CD14-positive monocyte (primary cell): Measurements from ENCODE around the gene TRIM23. TPM values are rescaled to one million over a fixed set of nuclear protein-coding genes. Genes with fewer than 3 reads are reported as not detected.

Experiments used
- DNase-seq, 3 donors: peaks; one replicate each; pipeline ENCODE4 v3.0.0-alpha.2; 2011 to 2022
- H2AFZ ChIP-seq: 2 replicates; pipeline ENCODE4 v1.6.0; 2012; ENCODE audit warnings: mild to moderate bottlenecking, low read depth, low read length, inconsistent platforms; ENCODE audit not compliant: insufficient read depth, poor library complexity, severe bottlenecking
- H3K27ac ChIP-seq, 2 donors: 1 replicate in 1 of 2; 2 replicates in 1 of 2; pipeline ENCODE4 v1.5.1; 2012 to 2013; ENCODE audit warnings: low read length in 2 of 2, control low read depth in 1 of 2, inconsistent platforms in 1 of 2, low read depth in 1 of 2, mild to moderate bottlenecking in 1 of 2
- H3K27me3 ChIP-seq, 2 donors: one replicate each; pipeline versions ENCODE4 v1.6.0 to v1.6.1; 2011 to 2013; ENCODE audit warnings: low read length in 2 of 2; ENCODE audit not compliant: control insufficient read depth in 2 of 2, insufficient read depth in 2 of 2
- H3K36me3 ChIP-seq, 2 donors: replicated peaks in 1 of 2; 1 replicate in 1 of 2; 2 replicates in 1 of 2; pipeline versions ENCODE4 v1.5.1 to v1.6.1; 2012 to 2013; ENCODE audit warnings: low read length in 2 of 2, control low read depth in 1 of 2, inconsistent platforms in 1 of 2, mild to moderate bottlenecking in 1 of 2; ENCODE audit not compliant: insufficient read depth in 2 of 2, control insufficient read depth in 1 of 2
- H3K4me1 ChIP-seq, 2 donors: 1 replicate in 1 of 2; 2 replicates in 1 of 2; pipeline versions ENCODE4 v1.5.1 to v1.6.1; 2012 to 2013; ENCODE audit warnings: low read length in 2 of 2, control low read depth in 1 of 2, inconsistent platforms in 1 of 2, mild to moderate bottlenecking in 1 of 2, moderate library complexity in 1 of 2; ENCODE audit not compliant: insufficient read depth in 2 of 2, control insufficient read depth in 1 of 2
- H3K4me2 ChIP-seq: replicated peaks from 2 replicates; pipeline ENCODE3; 2012; ENCODE audit warnings: low read length, moderate library complexity, mild to moderate bottlenecking; ENCODE audit not compliant: poor library complexity, severe bottlenecking; ENCODE audit errors: extremely low read depth
- H3K4me3 ChIP-seq, 3 experiments: fragments of 200-600 bp in 1 of 3; sonication (generic) in 1 of 3; replicated peaks in 1 of 3; 1 replicate in 2 of 3; 2 replicates in 1 of 3; pipeline ENCODE4 v1.5.1; 2011 to 2013; ENCODE audit warnings: low read length in 3 of 3, mild to moderate bottlenecking in 3 of 3, control low read depth in 2 of 3, low read depth in 2 of 3, inconsistent platforms in 1 of 3, moderate library complexity in 1 of 3
- H3K79me2 ChIP-seq: 2 replicates; pipeline ENCODE4 v1.6.0; 2012; ENCODE audit warnings: mild to moderate bottlenecking, control low read depth, inconsistent platforms, low read length, moderate library complexity; ENCODE audit not compliant: insufficient read depth
- H3K9ac ChIP-seq: 2 replicates; pipeline ENCODE4 v1.6.0; 2017; ENCODE audit warnings: low read length, mild to moderate bottlenecking; ENCODE audit not compliant: insufficient read depth, poor library complexity, severe bottlenecking
- H3K9me3 ChIP-seq, 2 donors: replicated peaks in 1 of 2; 1 replicate in 1 of 2; 2 replicates in 1 of 2; pipeline versions ENCODE4 v1.5.1 to v1.6.1; 2012 to 2013; ENCODE audit warnings: low read length in 2 of 2, control low read depth in 1 of 2; ENCODE audit not compliant: control insufficient read depth in 1 of 2, insufficient read depth in 1 of 2
- H4K20me1 ChIP-seq: 2 replicates; pipeline ENCODE4 v1.6.0; 2012; ENCODE audit warnings: mild to moderate bottlenecking, low read length, control low read depth, moderate library complexity; ENCODE audit not compliant: insufficient read depth
- H3K27ac Mint-ChIP-seq, 7 donors: one replicate each; pipeline ENCODE4 v1.8.0; 2020; ENCODE audit warnings: mild to moderate bottlenecking in 7 of 7, mixed read lengths in 7 of 7, moderate library complexity in 6 of 7, inconsistent platforms in 2 of 7
- H3K27me3 Mint-ChIP-seq, 3 donors: one replicate each; pipeline ENCODE4 v1.8.0; 2021 to 2022; ENCODE audit warnings: low read depth in 3 of 3, mild to moderate bottlenecking in 3 of 3, mixed read lengths in 3 of 3, moderate library complexity in 3 of 3, inconsistent platforms in 1 of 3
- H3K36me3 Mint-ChIP-seq, 2 donors: one replicate each; pipeline ENCODE4 v1.8.0; 2020; ENCODE audit warnings: mixed read lengths in 2 of 2, inconsistent platforms in 1 of 2, mild to moderate bottlenecking in 1 of 2
- H3K4me1 Mint-ChIP-seq: one replicate; pipeline ENCODE4 v1.8.0; 2020; ENCODE audit warnings: mild to moderate bottlenecking, mixed read lengths
- H3K4me3 Mint-ChIP-seq, 2 donors: one replicate each; pipeline ENCODE4 v1.8.0; 2020; ENCODE audit warnings: mild to moderate bottlenecking in 2 of 2, mixed read lengths in 2 of 2, moderate library complexity in 1 of 2
- H3K9me3 Mint-ChIP-seq, 7 donors: one replicate each; pipeline ENCODE4 v1.8.0; 2020 to 2022; ENCODE audit warnings: mixed read lengths in 7 of 7, mild to moderate bottlenecking in 6 of 7, moderate library complexity in 6 of 7, inconsistent platforms in 2 of 7
- CTCF ChIP-seq: fragments of 200-600 bp; IDR thresholded peaks from one replicate; pipeline ENCODE4 v1.8.0; 2022; ENCODE audit warnings: antibody characterized with exemption, mild to moderate bottlenecking
- WGBS: methylation state at CpG from one replicate; pipeline ENCODE4 v1.1.5; 2013; ENCODE audit warnings: missing lambda C conversion rate; ENCODE audit not compliant: insufficient coverage; 5-methylcytosine and 5-hydroxymethylcytosine counted together
- intact Hi-C, 2 donors: fragments of 100-400 bp; cut with micrococcal nuclease; formaldehyde crosslinking; loops; one replicate each; pipeline versions ENCODE4 v1.15.0 to v1.15.1; 2023
- polyA plus RNA-seq, 3 donors: library from polyadenylated mRNA; depleted of rRNA in 1 of 3; unstranded in 2 of 3; stranded (reverse) in 1 of 3; fragments of 300-500 nt in 2 of 3; fragments of >200 nt in 1 of 3; fragmentation: Illumina TruSeq in 2 of 3; gene quantifications; 1 replicate in 2 of 3; 2 replicates in 1 of 3; pipeline ENCODE4 v1.2.3, GENCODE V29; 2012 to 2021

TRIM23 gene
- polyA plus RNA-seq, 3 donors, result 3.2 to 5.6 (median 3.3) TPM

- Histone ChIP-seq H3K36me3 (peaks cover 22 to 49% of the 10 kb centered on the region in 2 donors), H4K20me1 (no peaks in the 10 kb centered on the region), H3K27ac (no peak overlapping the region), H3K9me3 (no peaks in the 10 kb centered on the region), H3K9ac (no peak overlapping the region), H2AFZ (no peak overlapping the region), H3K4me1 (no peaks in the 10 kb centered on the region), H3K4me3 (no peak overlapping the region), H3K79me2 (no peaks in the 10 kb centered on the region), H3K4me2 (no peak overlapping the region), H3K27me3 (no peaks in the 10 kb centered on the region)
- Mint-ChIP-seq H3K4me3 (no peak overlapping the region), H3K4me1 (no peaks in the 10 kb centered on the region), H3K27ac (no peak overlapping the region), H3K27me3 (no peaks in the 10 kb centered on the region), H3K9me3 (no peaks in the 10 kb centered on the region), H3K36me3 (peaks cover 38 to 69% of the 10 kb centered on the region in 2 donors)
- no CpG with 5 or more reads among the region's 2 CpGs for WGBS
- no peak for DNase-seq
- intact Hi-C loops, result no loop called here
- no peak for TF ChIP-seq CTCF
These were observed 30.6 kb upstream of the TRIM23 start for GRCh38 chr5:65654713-65655112.

GRCh38 chr5:65651144-65651543 lies 27.0 kb upstream of the TRIM23 start:
- Histone ChIP-seq H3K27me3 (no peaks in the 10 kb centered on the region), H3K36me3 (peaks cover 38 to 69% of the 10 kb centered on the region in 2 donors), H3K4me3 (no peak overlapping the region), H3K79me2 (no peaks in the 10 kb centered on the region), H2AFZ (no peak overlapping the region), H4K20me1 (no peaks in the 10 kb centered on the region), H3K9me3 (no peaks in the 10 kb centered on the region), H3K4me1 (no peaks in the 10 kb centered on the region), H3K9ac (no peak overlapping the region), H3K27ac (no peak overlapping the region), H3K4me2 (no peak overlapping the region)
- Mint-ChIP-seq H3K27me3 (no peaks in the 10 kb centered on the region), H3K4me1 (no peaks in the 10 kb centered on the region), H3K4me3 (no peak overlapping the region), H3K36me3 (peaks cover 45 to 69% of the 10 kb centered on the region in 2 donors), H3K9me3 (no peaks in the 10 kb centered on the region), H3K27ac (no peak overlapping the region)
- no peak for TF ChIP-seq CTCF
- DNase-seq, result no peak
- intact Hi-C loops, result no loop called here
- WGBS, result 100% methylated on average over 2 of the region's 5 CpGs
